ENCODE results near the gene METTL21C.

The METTL21C gene

DNA sequence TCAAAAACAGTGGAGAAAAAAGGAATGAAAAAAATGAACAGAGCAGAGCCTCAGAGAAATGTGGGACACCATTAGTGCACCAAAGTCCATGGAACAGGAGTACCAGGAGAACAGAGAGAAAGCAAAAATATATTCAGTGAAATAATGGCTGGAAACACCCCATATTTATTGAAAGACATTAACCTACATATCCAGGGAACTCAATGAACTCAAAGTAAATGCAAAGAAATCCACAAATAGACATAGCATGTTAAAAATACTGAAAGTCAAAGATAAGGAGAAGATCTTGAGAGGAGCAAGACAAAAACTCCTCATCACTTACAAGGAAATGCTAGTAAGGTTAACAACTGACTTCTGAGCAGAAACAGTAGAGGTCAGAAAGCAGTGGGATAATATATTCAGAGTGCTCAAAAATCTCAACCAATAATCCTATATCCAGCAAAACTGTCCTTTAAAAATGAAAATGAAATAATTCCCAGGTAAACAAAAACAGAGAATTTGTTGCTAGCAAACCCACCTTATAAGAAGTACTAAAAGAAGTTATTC, 35.6 kb downstream of the METTL21C start:
- no peak for DNase-seq

DNA sequence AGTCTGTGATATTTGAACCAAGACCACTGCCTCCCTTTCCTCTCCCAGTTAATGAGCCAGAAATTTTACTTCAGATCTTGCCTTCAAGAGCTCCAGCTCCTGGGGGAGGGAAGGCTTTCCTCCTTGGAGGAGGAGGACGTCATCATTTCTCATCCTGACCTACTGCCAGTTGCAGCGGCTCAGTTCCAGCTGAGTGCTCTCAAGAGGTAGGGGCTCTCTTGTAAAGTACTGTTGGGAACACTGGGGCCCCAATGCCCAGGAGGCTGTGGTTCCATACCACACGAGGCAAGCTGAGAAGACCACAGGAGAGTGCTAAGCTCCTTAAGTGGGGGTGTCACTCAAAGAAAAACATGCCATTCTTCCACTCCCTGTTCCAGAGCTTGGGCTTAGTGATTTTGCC, 36.2 kb downstream of the METTL21C start:
- no peak for DNase-seq

DNA sequence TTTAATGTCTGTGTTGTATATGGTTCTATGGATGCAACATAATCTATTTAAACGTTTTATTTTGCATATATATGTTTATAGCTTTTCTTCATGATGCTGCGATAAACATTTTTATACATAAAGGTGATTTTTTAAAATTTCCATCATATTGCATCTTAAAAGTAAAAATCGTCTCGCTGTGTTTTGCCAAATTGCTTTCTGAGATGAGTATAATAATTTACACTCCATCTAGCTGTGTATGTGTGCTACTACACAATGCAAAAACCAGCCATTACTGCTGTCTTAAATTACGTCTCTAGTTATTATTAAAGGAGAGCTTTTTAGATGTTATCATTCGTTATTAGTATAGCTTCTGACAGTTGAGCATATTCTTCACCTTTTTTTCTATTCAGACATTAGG, 37.2 kb downstream of the METTL21C start:
- DNase-seq: no peak

DNA sequence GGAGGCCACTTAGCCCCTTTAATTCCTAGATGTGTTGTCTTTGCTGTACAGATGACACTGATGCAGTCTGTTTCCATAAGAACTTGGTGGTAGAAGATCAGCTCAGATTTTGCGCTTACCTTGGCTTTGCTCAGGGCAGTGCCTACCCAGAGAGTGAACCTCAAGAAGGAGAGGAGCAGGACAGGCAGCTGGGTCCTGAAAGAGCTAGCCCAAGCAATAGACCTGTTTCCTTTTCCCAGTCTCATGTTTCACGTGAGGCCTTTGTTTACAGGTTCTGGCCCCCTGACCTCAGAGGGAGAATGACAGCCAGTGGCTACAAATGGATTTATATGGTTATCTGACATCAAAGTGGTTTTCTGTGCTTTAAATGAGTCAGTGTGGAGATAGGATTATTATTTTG, 40.1 kb downstream of the METTL21C start:
- DNase-seq: no peak

DNA sequence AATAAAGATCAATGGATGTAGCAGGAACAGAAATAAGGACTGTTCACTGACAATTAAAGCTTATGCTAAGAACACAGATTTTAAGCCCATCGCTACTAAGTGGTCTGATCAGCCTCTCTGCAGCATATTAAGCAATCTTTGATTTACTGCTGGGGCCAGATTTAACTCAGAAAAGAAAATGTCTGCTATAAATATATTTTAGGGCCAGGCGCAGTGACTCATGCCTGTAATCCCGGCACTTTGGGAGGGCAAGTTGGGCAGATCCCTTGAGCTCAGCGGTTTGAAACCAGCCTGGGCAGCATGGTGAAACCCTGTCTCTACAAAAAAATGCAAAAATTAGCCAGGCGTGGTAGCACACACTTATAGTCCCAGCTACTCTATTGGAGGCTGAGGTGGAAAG, 43.0 kb downstream of the METTL21C start:
- DNase-seq: peak; percentile 50

DNA sequence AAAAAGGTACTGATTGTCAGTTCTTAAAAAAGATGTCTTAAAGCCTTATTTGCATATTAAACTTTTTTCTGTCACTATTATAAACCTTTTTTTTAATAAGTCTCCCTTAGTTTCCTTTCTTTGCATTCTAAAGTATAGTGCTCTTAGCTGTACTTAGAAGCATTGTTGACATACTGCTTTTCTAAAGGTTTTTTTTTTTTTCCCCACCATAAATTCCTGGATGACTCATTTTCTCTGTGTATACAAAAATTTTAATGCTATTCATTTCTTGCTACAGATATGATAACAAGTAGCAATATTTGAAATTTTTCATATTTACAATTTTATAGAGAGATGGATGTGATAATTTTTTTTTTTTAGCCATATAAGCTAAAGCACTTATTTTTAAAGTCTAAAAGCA, 43.5 kb downstream of the METTL21C start:
- peak; percentile 75 for DNase-seq

DNA sequence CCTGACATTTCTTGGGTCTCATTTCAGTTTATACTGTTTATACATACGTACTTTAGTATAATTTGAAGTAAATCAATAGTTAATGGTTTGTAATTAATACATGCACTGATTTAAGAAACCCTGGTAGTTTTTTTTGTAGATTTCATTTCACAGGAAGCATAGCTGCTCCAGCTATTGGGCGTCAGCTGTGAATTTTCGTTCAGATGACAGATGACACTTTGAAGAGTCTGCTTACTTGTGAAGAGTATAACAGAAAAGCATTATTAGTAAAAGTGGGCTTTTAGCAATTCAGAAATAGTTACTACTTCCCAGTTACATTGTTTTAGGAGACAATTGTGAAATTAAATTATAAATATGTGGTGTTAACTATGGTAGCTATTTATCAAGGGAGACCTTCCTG, 44.4 kb downstream of the METTL21C start:
- DNase-seq: no peak

DNA sequence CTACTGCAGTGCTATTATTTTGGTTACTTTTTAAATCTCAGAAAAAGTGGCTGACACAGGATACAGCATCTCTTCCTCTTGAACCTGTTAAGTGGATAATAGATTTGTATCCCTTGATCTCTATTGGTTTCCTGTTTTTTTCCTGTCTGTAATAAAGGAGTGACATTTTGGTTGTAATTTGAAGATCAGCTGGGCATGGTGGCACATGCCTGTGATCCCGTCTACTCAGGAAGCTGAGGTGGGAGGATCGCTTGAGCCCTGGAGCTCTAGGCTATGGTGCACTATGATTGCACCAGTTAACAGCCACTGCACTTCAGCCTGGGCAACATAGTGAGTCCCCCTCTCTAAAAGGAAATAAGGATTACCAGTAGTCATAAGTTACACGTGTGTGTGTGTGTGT, 46.8 kb downstream of the METTL21C start:
- no peak for DNase-seq

DNA sequence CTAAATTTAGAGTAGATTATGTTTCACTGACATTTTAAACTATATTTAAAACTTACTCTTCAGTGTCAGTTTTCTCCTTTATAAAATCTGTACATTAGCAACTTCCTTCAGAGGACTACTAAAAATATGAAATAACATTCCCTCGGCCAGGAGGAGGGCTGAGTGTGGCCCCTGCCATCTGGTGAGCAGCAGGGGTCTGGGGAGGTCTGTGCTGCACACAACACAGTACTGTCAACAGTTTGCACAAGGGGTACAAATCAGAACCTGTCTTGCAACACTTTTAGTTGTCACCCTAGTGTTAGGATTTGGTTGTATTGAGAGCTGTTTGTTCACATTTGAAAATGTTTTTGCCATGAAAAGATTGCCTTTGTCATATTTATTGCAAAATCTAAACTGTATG, 49.1 kb downstream of the METTL21C start:
- DNase-seq: no peak

DNA sequence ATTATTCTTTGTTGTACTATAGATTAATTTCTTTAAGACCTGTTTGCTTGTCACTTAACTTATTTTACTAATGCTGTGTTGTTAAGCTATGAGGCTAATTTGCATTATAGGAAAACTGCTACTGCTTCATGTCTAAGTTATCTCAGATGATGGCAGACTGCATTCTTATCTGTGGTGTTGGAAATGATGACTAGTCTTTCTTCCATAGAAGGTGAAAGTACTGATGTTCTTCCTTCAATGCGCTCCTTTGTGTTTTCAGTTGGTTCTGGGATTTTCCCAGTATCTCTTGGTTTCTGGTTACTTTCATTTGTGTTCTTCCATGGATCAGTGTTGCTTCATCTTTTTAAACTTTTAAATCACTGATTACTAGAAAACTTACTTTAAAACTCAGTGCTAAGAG, 51.2 kb downstream of the METTL21C start:
- DNase-seq: no peak

DNA sequence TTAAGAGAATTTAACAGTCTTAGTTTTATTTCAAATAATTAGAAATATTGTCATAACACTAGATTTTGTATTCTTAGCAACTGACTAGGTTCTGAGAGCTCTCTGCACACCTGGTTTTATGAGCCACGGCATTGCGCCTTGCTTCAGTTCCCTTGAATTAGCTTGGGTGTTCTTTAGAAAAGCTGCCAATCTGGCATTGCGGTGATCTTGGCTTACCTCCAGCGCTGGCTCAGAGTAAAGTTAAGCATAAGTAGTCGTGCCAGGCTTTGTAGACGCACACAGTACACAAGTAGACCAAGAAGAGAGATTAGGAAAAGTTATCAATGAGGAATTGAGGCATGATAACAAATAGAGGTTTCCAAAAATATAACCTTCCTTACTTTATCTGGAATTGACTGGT, 52.4 kb downstream of the METTL21C start:
- DNase-seq: no peak

DNA sequence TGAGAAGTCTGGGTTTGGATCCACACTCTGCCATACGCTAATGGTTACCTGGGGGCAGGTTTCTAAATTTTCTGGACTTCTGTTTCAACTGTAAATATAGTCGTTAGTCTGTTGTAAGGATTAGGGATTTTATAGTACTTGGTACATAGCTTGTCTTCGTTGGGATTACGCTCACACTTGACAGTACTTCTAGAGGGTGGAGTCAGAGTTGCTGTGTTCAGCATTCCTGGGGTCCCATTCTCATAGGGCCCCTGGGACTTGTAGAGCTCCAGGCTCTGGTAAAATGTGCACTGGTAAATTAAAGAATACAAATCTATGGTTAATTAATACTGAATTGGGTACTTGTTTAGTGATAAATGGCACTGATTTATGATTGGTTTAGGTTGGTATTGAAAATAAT, 52.8 kb downstream of the METTL21C start:
- no peak for DNase-seq

DNA sequence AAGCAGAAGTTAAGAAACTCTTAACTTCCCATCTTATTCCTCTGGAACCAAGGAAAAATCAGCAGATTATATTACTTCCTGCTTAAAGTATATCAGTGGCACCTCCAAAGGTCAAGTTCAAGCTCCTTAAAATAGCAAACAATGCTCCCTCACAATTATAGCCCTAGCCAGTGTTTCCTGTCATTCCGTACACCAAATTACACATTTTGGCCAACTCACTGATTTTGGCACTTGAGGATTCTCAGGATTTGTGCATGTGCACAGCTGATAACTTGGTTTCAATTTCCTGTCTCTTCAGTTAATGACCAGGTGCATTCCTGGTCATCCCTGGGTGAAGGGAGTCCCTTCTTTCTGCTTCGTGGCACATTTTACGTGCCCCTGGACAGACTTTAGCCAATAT, 56.1 kb downstream of the METTL21C start:
- no peak for DNase-seq

Data from fibroblast of skin of back (primary cell).